K562 (cell line): ENCODE results near the gene ALKBH8. TPM values are rescaled to one million over a fixed set of nuclear protein-coding genes. Genes with fewer than 3 reads are reported as not detected.
A peak's percentile ranks its signal among the peaks of the same experiment; 100 is the strongest.

Experiments
- BACH1 ChIP-seq: fragments of 200-800 bp; sonication (Bioruptor generic); IDR thresholded peaks from 2 replicates; pipeline ENCODE4 v1.6.1; 2016; ENCODE audit warnings: missing genetic modification characterization, missing compliant biosample characterization
- MYC ChIP-seq, 2 experiments: fragments of 250-450 bp in 1 of 2; sonication (Bioruptor Pico) in 1 of 2; IDR thresholded peaks; 2 replicates each; pipeline versions ENCODE4 v1.5.1 to v1.6.1; 2012 to 2021; ENCODE audit warnings: low read depth in 2 of 2, borderline replicate concordance in 1 of 2, improper control_type of control experiment in 1 of 2, low read length in 1 of 2, mild to moderate bottlenecking in 1 of 2, moderate library complexity in 1 of 2
- NFXL1 ChIP-seq: fragments of 450-650 bp; formaldehyde crosslinking; IDR thresholded peaks from 2 replicates; pipeline ENCODE4 v1.4.0; 2021; ENCODE audit warnings: mild to moderate bottlenecking
- SUPT5H ChIP-seq: fragments of 450-650 bp; IDR thresholded peaks from 2 replicates; pipeline ENCODE4 v1.6.1; 2016
- TBP ChIP-seq: optimal IDR thresholded peaks from 2 replicates; pipeline ENCODE3; 2011; ENCODE audit warnings: low read depth, low read length, improper control_type of control experiment
- TCF3 ChIP-seq: sonication (generic); formaldehyde crosslinking; IDR thresholded peaks from 2 replicates; pipeline ENCODE4 v1.4.0; 2020; ENCODE audit warnings: mild to moderate bottlenecking, missing genetic modification reagents
- ZFP30 ChIP-seq: fragments of 250-450 bp; sonication (Bioruptor Pico); IDR thresholded peaks from 2 replicates; pipeline ENCODE4 v1.8.0; 2022; ENCODE audit warnings: moderate library complexity, mild to moderate bottlenecking, inconsistent platforms, borderline replicate concordance
- ZNF644 ChIP-seq: fragments of 200-800 bp; sonication (Bioruptor generic); IDR thresholded peaks from 2 replicates; pipeline ENCODE4 v1.6.1; 2016; ENCODE audit warnings: low read depth, missing genetic modification characterization, missing compliant biosample characterization
- ZNF707 ChIP-seq: fragments of 250-450 bp; sonication (Bioruptor Pico); conservative IDR thresholded peaks from 2 replicates; pipeline ENCODE4 v1.8.0; 2022; ENCODE audit warnings: inconsistent platforms, mild to moderate bottlenecking, moderate library complexity
- ZNF75A ChIP-seq: fragments of 450-650 bp; formaldehyde crosslinking; IDR thresholded peaks from 2 replicates; pipeline ENCODE4 v1.4.0; 2020; ENCODE audit warnings: mild to moderate bottlenecking
- polyA plus RNA-seq, 8 experiments: library from polyadenylated mRNA; depleted of rRNA in 4 of 8; stranded (reverse) in 5 of 8; unstranded in 3 of 8; fragments of >200 nt; fragmentation: Nextera tagmentation in 2 of 8; fragmentation: Illumina TruSeq in 1 of 8; extraction: Ambion mirVana in 2 of 8; extraction: Trizol in 1 of 8; gene quantifications; 2 replicates each; pipeline versions ENCODE4 v1.2.1 to v1.2.3, GENCODE V29; 2011 to 2014; ENCODE audit warnings: inconsistent platforms in 1 of 8, missing spikeins in 1 of 8
- total RNA-seq, 7 experiments: library from RNA; depleted of rRNA in 6 of 7; stranded (reverse); fragments of >200 nt in 6 of 7; fragmentation: Illumina TruSeq in 2 of 7; extraction: Trizol in 2 of 7; gene quantifications; 2 replicates each; pipeline versions ENCODE4 v1.2.1 to v1.2.3, GENCODE V29; 2011 to 2021; ENCODE audit warnings: low replicate concordance in 1 of 7
- TF ChIP-seq, protein P1 (sequence below): sonication (generic); formaldehyde crosslinking; IDR thresholded peaks from 2 replicates; pipeline ENCODE4 v1.9.0; 2022; ENCODE audit warnings: mild to moderate bottlenecking, missing genetic modification reagents
- TF ChIP-seq, protein P2 (sequence below), 2 experiments: fragments of 450-650 bp in 1 of 2; IDR thresholded peaks; 2 replicates each; pipeline ENCODE4 v1.6.1; 2011 to 2017; ENCODE audit warnings: low read depth in 2 of 2, antibody characterized with exemption in 1 of 2, borderline replicate concordance in 1 of 2, low read length in 1 of 2, mild to moderate bottlenecking in 1 of 2, mixed read lengths in 1 of 2; ENCODE audit not compliant: control insufficient read depth in 1 of 2
- TF ChIP-seq, protein P3 (sequence below): fragments of 250-450 bp; sonication (Bioruptor Pico); IDR thresholded peaks from 2 replicates; pipeline ENCODE4 v1.5.0; 2021; ENCODE audit warnings: mild to moderate bottlenecking, borderline replicate concordance
- TF ChIP-seq, protein P4 (sequence below): fragments of 250-450 bp; sonication (Bioruptor Pico); IDR thresholded peaks from 2 replicates; pipeline ENCODE4 v1.8.0; 2022; ENCODE audit warnings: moderate library complexity, mild to moderate bottlenecking, inconsistent platforms
- TF ChIP-seq, protein P5 (sequence below): fragments of 250-450 bp; sonication (Bioruptor Pico); IDR thresholded peaks from 2 replicates; pipeline ENCODE4 v1.4.0; 2020
- TF ChIP-seq, protein P6 (sequence below): IDR thresholded peaks from 2 replicates; pipeline ENCODE4 v1.6.1; 2014; ENCODE audit warnings: antibody characterized with exemption

ALKBH8 gene
- total and polyA plus RNA-seq, 9 of the 15 experiments (the other 6 are each of a cell fraction or from before 2014, with no cell fraction given) = 4.3 to 14.4 (median 9.1) TPM

DNA sequence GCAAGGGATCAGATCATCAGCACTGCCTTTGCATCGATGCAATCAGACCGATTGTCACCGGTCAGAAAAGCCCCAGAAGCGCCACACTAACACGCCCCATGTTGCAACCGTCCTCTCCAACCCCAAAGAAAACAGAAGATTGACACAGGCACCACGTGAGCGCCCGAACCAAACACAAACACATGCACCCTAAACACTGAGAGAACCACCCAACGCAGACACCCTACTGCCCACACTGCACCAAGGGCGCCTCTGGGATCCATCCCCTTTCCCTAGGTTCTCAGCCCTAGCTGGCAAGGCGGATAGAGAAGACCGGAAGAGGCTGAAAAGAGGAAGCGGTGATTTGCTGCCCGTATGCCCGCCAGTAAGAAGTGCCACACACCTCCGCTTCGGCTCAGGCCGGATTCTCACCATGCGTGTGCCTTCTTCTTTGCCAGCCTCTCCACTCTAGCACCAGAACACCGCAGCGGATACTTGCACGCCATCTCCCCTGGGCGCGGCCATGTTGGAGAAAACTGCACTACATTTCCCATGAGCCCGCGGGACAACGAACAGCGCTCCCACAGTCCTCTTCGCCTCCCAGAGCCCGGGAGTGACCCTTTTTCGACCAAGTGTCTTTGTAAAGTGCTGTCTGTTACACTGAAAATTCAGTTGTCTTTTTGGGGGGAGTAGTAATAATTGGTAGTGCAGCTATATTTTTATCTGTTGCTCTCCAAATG is at the start of gene ALKBH8 (continued):
- TF ChIP-seq, protein P1, sequence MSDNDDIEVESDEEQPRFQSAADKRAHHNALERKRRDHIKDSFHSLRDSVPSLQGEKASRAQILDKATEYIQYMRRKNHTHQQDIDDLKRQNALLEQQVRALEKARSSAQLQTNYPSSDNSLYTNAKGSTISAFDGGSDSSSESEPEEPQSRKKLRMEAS (CRISPR knock-in tag) = peak; percentile 80
- TF ChIP-seq, protein P2, sequence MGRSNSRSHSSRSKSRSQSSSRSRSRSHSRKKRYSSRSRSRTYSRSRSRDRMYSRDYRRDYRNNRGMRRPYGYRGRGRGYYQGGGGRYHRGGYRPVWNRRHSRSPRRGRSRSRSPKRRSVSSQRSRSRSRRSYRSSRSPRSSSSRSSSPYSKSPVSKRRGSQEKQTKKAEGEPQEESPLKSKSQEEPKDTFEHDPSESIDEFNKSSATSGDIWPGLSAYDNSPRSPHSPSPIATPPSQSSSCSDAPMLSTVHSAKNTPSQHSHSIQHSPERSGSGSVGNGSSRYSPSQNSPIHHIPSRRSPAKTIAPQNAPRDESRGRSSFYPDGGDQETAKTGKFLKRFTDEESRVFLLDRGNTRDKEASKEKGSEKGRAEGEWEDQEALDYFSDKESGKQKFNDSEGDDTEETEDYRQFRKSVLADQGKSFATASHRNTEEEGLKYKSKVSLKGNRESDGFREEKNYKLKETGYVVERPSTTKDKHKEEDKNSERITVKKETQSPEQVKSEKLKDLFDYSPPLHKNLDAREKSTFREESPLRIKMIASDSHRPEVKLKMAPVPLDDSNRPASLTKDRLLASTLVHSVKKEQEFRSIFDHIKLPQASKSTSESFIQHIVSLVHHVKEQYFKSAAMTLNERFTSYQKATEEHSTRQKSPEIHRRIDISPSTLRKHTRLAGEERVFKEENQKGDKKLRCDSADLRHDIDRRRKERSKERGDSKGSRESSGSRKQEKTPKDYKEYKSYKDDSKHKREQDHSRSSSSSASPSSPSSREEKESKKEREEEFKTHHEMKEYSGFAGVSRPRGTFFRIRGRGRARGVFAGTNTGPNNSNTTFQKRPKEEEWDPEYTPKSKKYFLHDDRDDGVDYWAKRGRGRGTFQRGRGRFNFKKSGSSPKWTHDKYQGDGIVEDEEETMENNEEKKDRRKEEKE (IDR thresholded peaks at IDR 0.05; ENCODE audit: borderline replicate concordance in 1 of 2, control insufficient read depth in 1 of 2, low read depth in 2 of 2, low read length in 1 of 2) = no peak; a peak in 1 of 4 replicates
- TF ChIP-seq, protein P3, sequence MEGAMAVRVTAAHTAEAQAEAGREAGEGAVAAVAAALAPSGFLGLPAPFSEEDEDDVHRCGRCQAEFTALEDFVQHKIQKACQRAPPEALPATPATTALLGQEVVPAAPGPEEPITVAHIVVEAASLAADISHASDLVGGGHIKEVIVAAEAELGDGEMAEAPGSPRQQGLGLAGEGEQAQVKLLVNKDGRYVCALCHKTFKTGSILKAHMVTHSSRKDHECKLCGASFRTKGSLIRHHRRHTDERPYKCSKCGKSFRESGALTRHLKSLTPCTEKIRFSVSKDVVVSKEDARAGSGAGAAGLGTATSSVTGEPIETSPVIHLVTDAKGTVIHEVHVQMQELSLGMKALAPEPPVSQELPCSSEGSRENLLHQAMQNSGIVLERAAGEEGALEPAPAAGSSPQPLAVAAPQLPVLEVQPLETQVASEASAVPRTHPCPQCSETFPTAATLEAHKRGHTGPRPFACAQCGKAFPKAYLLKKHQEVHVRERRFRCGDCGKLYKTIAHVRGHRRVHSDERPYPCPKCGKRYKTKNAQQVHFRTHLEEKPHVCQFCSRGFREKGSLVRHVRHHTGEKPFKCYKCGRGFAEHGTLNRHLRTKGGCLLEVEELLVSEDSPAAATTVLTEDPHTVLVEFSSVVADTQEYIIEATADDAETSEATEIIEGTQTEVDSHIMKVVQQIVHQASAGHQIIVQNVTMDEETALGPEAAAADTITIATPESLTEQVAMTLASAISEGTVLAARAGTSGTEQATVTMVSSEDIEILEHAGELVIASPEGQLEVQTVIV = no peak
- TF ChIP-seq ZFP30 (no peak), ZNF707 (CRISPR knock-in tag) (no peak), MYC (IDR thresholded peaks at IDR 0.05; ENCODE audit: low read depth, low read length) (peak; percentile 82), MYC (CRISPR knock-in tag; IDR thresholded peaks at IDR 0.05; ENCODE audit: borderline replicate concordance, low read depth) (peak; percentile 85; the same call in 1 of the 2 replicates), TCF3 (CRISPR knock-in tag) (no peak), ZNF644 (peak; percentile 63; the same call in 1 of the 2 replicates), NFXL1 (CRISPR knock-in tag) (no peak), SUPT5H (peak; percentile 62), ZNF75A (CRISPR knock-in tag) (no peak), BACH1 (tag) (no peak; the same call in 1 of the 2 replicates), TBP (no peak)
- TF ChIP-seq, protein P4, sequence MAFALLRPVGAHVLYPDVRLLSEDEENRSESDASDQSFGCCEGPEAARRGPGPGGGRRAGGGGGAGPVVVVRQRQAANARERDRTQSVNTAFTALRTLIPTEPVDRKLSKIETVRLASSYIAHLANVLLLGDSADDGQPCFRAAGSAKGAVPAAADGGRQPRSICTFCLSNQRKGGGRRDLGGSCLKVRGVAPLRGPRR (CRISPR knock-in tag) = no peak
- TF ChIP-seq, protein P5, sequence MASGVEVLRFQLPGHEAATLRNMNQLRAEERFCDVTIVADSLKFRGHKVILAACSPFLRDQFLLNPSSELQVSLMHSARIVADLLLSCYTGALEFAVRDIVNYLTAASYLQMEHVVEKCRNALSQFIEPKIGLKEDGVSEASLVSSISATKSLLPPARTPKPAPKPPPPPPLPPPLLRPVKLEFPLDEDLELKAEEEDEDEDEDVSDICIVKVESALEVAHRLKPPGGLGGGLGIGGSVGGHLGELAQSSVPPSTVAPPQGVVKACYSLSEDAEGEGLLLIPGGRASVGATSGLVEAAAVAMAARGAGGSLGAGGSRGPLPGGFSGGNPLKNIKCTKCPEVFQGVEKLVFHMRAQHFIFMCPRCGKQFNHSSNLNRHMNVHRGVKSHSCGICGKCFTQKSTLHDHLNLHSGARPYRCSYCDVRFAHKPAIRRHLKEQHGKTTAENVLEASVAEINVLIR (CRISPR knock-in tag) = no peak
- TF ChIP-seq, protein P6, sequence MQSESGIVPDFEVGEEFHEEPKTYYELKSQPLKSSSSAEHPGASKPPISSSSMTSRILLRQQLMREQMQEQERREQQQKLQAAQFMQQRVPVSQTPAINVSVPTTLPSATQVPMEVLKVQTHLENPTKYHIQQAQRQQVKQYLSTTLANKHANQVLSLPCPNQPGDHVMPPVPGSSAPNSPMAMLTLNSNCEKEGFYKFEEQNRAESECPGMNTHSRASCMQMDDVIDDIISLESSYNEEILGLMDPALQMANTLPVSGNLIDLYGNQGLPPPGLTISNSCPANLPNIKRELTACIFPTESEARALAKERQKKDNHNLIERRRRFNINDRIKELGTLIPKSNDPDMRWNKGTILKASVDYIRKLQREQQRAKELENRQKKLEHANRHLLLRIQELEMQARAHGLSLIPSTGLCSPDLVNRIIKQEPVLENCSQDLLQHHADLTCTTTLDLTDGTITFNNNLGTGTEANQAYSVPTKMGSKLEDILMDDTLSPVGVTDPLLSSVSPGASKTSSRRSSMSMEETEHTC = no peak
